Measurements from ENCODE around the gene ZFP3. TPM values are rescaled to one million over a fixed set of nuclear protein-coding genes. Genes with fewer than 3 reads are reported as not detected.
"Not testable (repeated sequence)": the region's sequence is repeated elsewhere in the genome, so short reads cannot be mapped to it uniquely, and the experiment has no call there.

ZFP3 gene
- 3.1 TPM for total RNA-seq

- peak; percentile 73 for DNase-seq
Observed at GRCh38 chr17:5078106-5079028, at the start of gene ZFP3. Gene ZFP3 (plus strand): TSS chr17:5078467. CDS start chr17:5091505, 13,038 bp downstream.

GRCh38 chr17:5030168-5030567 lies 48.1 kb upstream of the ZFP3 start:
- not testable (repeated sequence) for DNase-seq

- DNase-seq = peak; percentile 77
Observed at GRCh38 chr17:5031365-5032082, 46.7 kb upstream of the ZFP3 start.

GRCh38 chr17:5032865-5033264 lies 45.4 kb upstream of the ZFP3 start:
- DNase-seq = no peak

GRCh38 chr17:5033352-5034015 lies 44.8 kb upstream of the ZFP3 start:
- no peak for DNase-seq

GRCh38 chr17:5034063-5034462 lies 44.2 kb upstream of the ZFP3 start:
- DNase-seq = no peak

GRCh38 chr17:5034651-5035050 lies 43.6 kb upstream of the ZFP3 start:
- no peak for DNase-seq

GRCh38 chr17:5035315-5035714 lies 43.0 kb upstream of the ZFP3 start, which contains the start of gene SLC52A1:
Gene SLC52A1 (minus strand): TSS chr17:5035426. CDS start chr17:5034606, 820 bp downstream.
- no peak for DNase-seq

GRCh38 chr17:5042157-5043022 lies 35.9 kb upstream of the ZFP3 start:
- DNase-seq = no peak

GRCh38 chr17:5043524-5043923 lies 34.7 kb upstream of the ZFP3 start:
- no peak for DNase-seq

- DNase-seq = no peak
Observed at GRCh38 chr17:5044630-5045029, 33.6 kb upstream of the ZFP3 start.

GRCh38 chr17:5045496-5045895 lies 32.8 kb upstream of the ZFP3 start:
- no peak for DNase-seq

GRCh38 chr17:5047446-5047845 lies 30.8 kb upstream of the ZFP3 start:
- peak; percentile 86 for DNase-seq

- DNase-seq = no peak
Observed at GRCh38 chr17:5049314-5049841, 28.9 kb upstream of the ZFP3 start.

GRCh38 chr17:5050278-5050677 lies 28.0 kb upstream of the ZFP3 start:
- peak; percentile 93 for DNase-seq

GRCh38 chr17:5055543-5055942 lies 22.7 kb upstream of the ZFP3 start:
- DNase-seq = no peak

- DNase-seq = no peak
Observed at GRCh38 chr17:5065227-5065744, 13.0 kb upstream of the ZFP3 start.

- DNase-seq = no peak
Observed at GRCh38 chr17:5068236-5068635, 10.0 kb upstream of the ZFP3 start.

- DNase-seq = no peak
Observed at GRCh38 chr17:5069724-5070123, 8.5 kb upstream of the ZFP3 start.

- not testable (repeated sequence) for DNase-seq
Observed at GRCh38 chr17:5075472-5075871, 2.8 kb upstream of the ZFP3 start.

GRCh38 chr17:5077275-5077674 lies 992 bp upstream of the ZFP3 start:
- DNase-seq = not testable (repeated sequence)
